ENCODE data around the gene TLE5. TPM values are rescaled to one million over a fixed set of nuclear protein-coding genes. Genes with fewer than 3 reads are reported as not detected.
"Not testable (repeated sequence)": the region's sequence is repeated elsewhere in the genome, so short reads cannot be mapped to it uniquely, and the experiment has no call there.

TLE5 gene
- polyA plus RNA-seq, 1 donor (not counting 4 experiments of a cell fraction or from before 2014, with no cell fraction given), result 249 TPM

DNA sequence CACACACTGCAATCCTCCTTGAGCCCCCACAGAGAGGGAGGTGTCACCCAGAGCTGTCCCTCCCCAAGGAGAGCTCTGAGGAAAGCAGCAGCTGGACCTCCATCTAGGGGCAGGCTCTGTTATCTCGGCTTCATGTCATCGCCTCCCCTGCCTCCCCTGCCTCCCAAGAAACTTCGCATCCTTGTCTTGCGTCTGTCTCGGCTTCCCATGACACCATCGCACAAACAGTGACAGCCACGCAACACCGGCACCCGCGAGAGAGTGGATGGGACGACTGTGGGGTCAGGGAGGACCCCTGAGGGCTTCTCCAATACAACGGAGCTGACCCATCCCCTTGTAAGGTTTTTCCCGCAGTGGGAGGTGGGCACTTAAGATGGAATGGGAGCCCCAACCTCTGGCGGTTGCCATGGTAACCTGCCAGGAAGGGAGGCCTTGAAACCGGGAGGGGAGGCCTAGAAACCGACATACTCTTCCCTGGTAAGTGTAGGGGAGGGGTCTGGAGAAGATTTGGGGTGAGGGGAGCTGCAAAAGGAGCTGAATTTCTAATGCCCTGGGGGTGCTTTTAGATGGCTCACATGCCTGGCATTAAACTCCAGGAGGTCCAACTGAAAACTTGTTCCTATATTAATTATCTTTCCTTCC is 49.6 kb downstream of the TLE5 start:
- H3K4me3 ChIP-seq (ENCODE audit: control insufficient read depth in 2 of 3, extremely low read depth in 1 of 3, insufficient read depth in 2 of 3, low read depth in 1 of 3, low read length in 3 of 3), result no peak overlapping the region
- H2AFZ ChIP-seq (ENCODE audit: control insufficient read depth, low read length), result no peak overlapping the region
- TF ChIP-seq, protein P1, sequence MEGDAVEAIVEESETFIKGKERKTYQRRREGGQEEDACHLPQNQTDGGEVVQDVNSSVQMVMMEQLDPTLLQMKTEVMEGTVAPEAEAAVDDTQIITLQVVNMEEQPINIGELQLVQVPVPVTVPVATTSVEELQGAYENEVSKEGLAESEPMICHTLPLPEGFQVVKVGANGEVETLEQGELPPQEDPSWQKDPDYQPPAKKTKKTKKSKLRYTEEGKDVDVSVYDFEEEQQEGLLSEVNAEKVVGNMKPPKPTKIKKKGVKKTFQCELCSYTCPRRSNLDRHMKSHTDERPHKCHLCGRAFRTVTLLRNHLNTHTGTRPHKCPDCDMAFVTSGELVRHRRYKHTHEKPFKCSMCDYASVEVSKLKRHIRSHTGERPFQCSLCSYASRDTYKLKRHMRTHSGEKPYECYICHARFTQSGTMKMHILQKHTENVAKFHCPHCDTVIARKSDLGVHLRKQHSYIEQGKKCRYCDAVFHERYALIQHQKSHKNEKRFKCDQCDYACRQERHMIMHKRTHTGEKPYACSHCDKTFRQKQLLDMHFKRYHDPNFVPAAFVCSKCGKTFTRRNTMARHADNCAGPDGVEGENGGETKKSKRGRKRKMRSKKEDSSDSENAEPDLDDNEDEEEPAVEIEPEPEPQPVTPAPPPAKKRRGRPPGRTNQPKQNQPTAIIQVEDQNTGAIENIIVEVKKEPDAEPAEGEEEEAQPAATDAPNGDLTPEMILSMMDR (optimal IDR thresholded peaks at IDR 0.05 in 1 of 3, IDR thresholded peaks at IDR 0.05 in 1 of 3, conservative IDR thresholded peaks at IDR 0.05 in 1 of 3; ENCODE audit: extremely low read depth in 1 of 3, insufficient read depth in 2 of 3, low read length in 3 of 3), result no peak
- TF ChIP-seq EZH2 (IDR thresholded peaks at IDR 0.05; ENCODE audit: low read length), result no peak
- no peak overlapping the region for H3K27ac ChIP-seq (ENCODE audit: control insufficient read depth, insufficient read depth, low read length)
- dilution Hi-C loops (cut with MboI; ENCODE audit: extremely low pct_ligation_motif_present, low sequenced_read_pairs), result no loop called here
- FAIRE-seq (no peak), DNase-seq (ENCODE audit: low read depth, low spot score) (no peak)
- H4K20me1 ChIP-seq (ENCODE audit: control insufficient read depth, extremely low read depth, insufficient read depth, low read length), result no peaks in the 10 kb centered on the region
- H3K9ac ChIP-seq (ENCODE audit: control insufficient read depth, extremely low read depth, insufficient read depth, low read length), result no peak overlapping the region
- no peaks in the 10 kb centered on the region for H3K9me1 ChIP-seq (ENCODE audit: control insufficient read depth, extremely low read depth, insufficient read depth, low read length)
- no peaks in the 10 kb centered on the region for H3K79me2 ChIP-seq (ENCODE audit: control insufficient read depth, insufficient read depth, low read length)
- no peaks in the 10 kb centered on the region for H3K36me3 ChIP-seq (ENCODE audit: control insufficient read depth in 2 of 2, extremely low read depth in 1 of 2, insufficient read depth in 2 of 2, low read length in 2 of 2)
- H3K9me3 ChIP-seq (ENCODE audit: control insufficient read depth, low read depth, low read length), result no peaks in the 10 kb centered on the region
- no peaks in the 10 kb centered on the region for H3K4me1 ChIP-seq (ENCODE audit: control insufficient read depth, extremely low read depth, insufficient read depth, low read length)
- no peak overlapping the region for H3K4me2 ChIP-seq (ENCODE audit: control insufficient read depth, extremely low read depth, insufficient read depth, low read depth, low read length)
- no peaks in the 10 kb centered on the region for H3K27me3 ChIP-seq (ENCODE audit: control insufficient read depth, extremely low read depth, insufficient read depth, low read length)

GRCh38 chr19:3012059-3012458 is 50.2 kb downstream of the TLE5 start:
- DNase-seq (ENCODE audit: low read depth, low spot score); H3K27ac ChIP-seq (ENCODE audit: control insufficient read depth, insufficient read depth, low read length); dilution Hi-C loops (cut with MboI; ENCODE audit: extremely low pct_ligation_motif_present, low sequenced_read_pairs); H2AFZ ChIP-seq (ENCODE audit: control insufficient read depth, low read length); H3K36me3 ChIP-seq (ENCODE audit: control insufficient read depth in 2 of 2, extremely low read depth in 1 of 2, insufficient read depth in 2 of 2, low read length in 2 of 2); H3K4me3 ChIP-seq (ENCODE audit: control insufficient read depth in 2 of 3, extremely low read depth in 1 of 3, insufficient read depth in 2 of 3, low read depth in 1 of 3, low read length in 3 of 3); H3K4me2 ChIP-seq (ENCODE audit: control insufficient read depth, extremely low read depth, insufficient read depth, low read depth, low read length); H3K9me1 ChIP-seq (ENCODE audit: control insufficient read depth, extremely low read depth, insufficient read depth, low read length); H3K4me1 ChIP-seq (ENCODE audit: control insufficient read depth, extremely low read depth, insufficient read depth, low read length); H3K27me3 ChIP-seq (ENCODE audit: control insufficient read depth, extremely low read depth, insufficient read depth, low read length); H4K20me1 ChIP-seq (ENCODE audit: control insufficient read depth, extremely low read depth, insufficient read depth, low read length); FAIRE-seq; H3K9ac ChIP-seq (ENCODE audit: control insufficient read depth, extremely low read depth, insufficient read depth, low read length); H3K9me3 ChIP-seq (ENCODE audit: control insufficient read depth, low read depth, low read length); H3K79me2 ChIP-seq (ENCODE audit: control insufficient read depth, insufficient read depth, low read length): not testable (repeated sequence)

DNA sequence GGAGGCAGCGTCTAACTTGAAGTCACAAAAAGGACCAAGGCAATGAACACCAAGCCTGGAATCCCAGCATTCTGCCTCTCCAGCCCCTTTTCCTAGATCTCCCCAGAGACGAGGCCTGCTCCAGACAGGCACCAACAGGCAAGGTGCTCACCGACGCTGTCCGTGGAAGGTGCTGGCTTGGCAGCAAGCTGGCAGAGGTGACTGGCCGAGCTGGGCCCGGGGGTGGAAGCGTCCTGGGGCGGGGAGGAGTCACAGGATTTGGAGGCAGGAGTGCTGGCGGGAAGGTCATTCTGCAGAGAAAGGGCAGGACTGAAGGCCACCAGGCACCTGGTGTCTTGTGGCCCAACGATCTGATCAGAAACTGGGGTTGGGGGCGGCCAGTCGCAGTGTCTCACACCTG is 51.4 kb downstream of the TLE5 start:
- no peak for DNase-seq (ENCODE audit: low read depth, low spot score)
- no peak overlapping the region for H3K27ac ChIP-seq (ENCODE audit: control insufficient read depth, insufficient read depth, low read length)
- dilution Hi-C loops (cut with MboI; ENCODE audit: extremely low pct_ligation_motif_present, low sequenced_read_pairs), result no loop called here

More for the DNA sequence above, 51.4 kb downstream of the TLE5 start:
- TF ChIP-seq, protein P1 (optimal IDR thresholded peaks at IDR 0.05 in 1 of 3, IDR thresholded peaks at IDR 0.05 in 1 of 3, conservative IDR thresholded peaks at IDR 0.05 in 1 of 3; ENCODE audit: extremely low read depth in 1 of 3, insufficient read depth in 2 of 3, low read length in 3 of 3), result no peak
- TF ChIP-seq EZH2 (IDR thresholded peaks at IDR 0.05; ENCODE audit: low read length), result no peak
- H3K9me3 ChIP-seq (ENCODE audit: control insufficient read depth, low read depth, low read length), result no peaks in the 10 kb centered on the region
- no peak for FAIRE-seq
- H3K9me1 ChIP-seq (ENCODE audit: control insufficient read depth, extremely low read depth, insufficient read depth, low read length), result no peaks in the 10 kb centered on the region
- H2AFZ ChIP-seq (ENCODE audit: control insufficient read depth, low read length), result no peak overlapping the region
- H3K27me3 ChIP-seq (ENCODE audit: control insufficient read depth, extremely low read depth, insufficient read depth, low read length), result no peaks in the 10 kb centered on the region
- no peak overlapping the region for H3K4me2 ChIP-seq (ENCODE audit: control insufficient read depth, extremely low read depth, insufficient read depth, low read depth, low read length)
- no peak overlapping the region for H3K4me3 ChIP-seq (ENCODE audit: control insufficient read depth in 2 of 3, extremely low read depth in 1 of 3, insufficient read depth in 2 of 3, low read depth in 1 of 3, low read length in 3 of 3)
- H3K79me2 ChIP-seq (ENCODE audit: control insufficient read depth, insufficient read depth, low read length), result no peaks in the 10 kb centered on the region
- H4K20me1 ChIP-seq (ENCODE audit: control insufficient read depth, extremely low read depth, insufficient read depth, low read length), result no peaks in the 10 kb centered on the region
- H3K36me3 ChIP-seq (ENCODE audit: control insufficient read depth in 2 of 2, extremely low read depth in 1 of 2, insufficient read depth in 2 of 2, low read length in 2 of 2), result no peaks in the 10 kb centered on the region
- H3K9ac ChIP-seq (ENCODE audit: control insufficient read depth, extremely low read depth, insufficient read depth, low read length), result no peak overlapping the region
- H3K4me1 ChIP-seq (ENCODE audit: control insufficient read depth, extremely low read depth, insufficient read depth, low read length), result no peaks in the 10 kb centered on the region

Measured in keratinocyte (primary cell).